HG02938 (cell line): ENCODE measurements around the gene CCDC194.

ENCODE experiments used
- ATAC-seq: cut with Tn5 transposase; IDR thresholded peaks from one replicate; pipeline ENCODE4 v1.9.1; 2021; ENCODE audit warnings: mild to moderate bottlenecking, moderate library complexity; ENCODE audit not compliant: unreplicated experiment

CCDC194 gene

DNA sequence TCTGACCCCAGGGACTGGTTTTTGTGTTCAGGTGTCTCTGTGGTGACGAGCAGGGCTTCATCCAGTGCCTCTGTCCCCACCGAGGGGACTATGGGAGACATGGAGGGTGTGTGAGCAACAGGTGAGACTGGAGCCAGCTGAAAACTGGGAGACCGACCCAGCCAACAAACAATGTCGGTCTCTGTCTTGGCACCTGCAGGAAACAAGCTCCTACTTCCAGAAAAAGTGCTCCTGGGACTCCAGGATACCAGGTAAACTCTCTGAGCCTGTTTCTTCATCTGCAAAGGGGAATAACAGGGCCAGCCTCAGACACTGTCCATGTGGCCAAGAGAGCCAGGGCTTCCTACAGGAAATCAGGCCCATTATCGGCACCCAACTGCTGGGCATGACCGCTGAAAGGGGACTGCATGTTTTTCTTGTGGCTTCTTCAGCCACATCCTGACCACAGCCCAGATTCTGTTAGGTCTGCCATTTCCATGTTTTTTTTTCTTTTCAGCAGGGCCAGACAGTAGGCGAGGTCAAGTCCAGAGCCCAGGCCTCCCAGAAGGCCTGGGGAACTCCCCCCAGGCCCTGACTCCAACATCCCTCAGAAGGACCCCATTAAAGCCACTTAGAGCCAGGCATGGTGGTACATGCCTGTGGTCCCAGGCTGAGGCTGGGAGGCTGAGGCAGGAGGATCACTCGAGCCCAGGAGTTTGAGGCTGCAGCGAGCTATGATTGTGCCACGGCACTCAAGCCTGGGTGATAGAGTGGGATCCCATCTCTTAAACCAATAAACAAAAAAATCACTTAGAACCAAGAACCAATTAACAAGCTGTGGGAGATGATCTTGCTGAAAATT lies 12.3 kb upstream of the CCDC194 start:
- ATAC-seq = peak; percentile 9

DNA sequence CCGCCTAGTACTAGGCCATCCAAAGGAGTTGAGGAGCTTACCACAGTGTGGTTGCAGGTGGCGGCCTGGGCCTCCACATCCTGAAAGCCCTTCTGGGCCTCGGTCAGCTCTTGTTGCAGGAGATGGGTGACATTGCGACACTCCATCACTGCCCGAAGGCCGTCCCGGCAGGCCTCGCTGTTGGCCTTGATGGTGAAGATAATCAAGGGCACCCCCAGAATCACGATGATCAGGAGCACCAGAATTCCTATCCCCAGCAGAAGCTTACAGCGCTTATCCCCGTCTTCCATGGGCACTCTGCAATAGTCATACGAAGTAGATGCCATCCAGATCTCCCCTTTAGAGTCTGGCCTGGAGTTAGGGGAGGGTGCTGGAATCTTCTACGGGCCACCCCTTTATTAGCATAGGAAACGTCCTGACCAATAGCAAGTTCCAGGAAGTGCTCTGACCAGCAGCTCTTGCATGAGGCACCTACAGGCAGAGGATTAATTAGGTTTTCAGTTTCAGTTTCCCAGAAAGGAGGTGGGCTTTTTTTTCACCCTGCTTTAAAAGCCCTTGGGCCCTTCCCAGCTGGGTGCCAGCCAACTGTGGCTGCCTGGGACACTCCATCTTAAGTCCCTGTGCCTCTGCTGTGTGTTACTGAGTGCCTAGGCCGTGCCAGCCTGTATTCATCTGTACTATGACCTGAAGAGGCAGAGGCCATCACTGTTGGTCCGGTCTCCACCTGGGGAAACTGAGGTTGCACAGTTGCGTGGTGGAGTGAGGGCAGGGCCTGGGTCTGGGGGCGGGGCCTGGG lies 11.5 kb upstream of the CCDC194 start, which contains the start of gene BST2:
TSS of gene BST2 (minus strand) at position 381 of the 796 bp plus-strand sequence. CDS start at position 326, 55 bp downstream.
- ATAC-seq = peak; percentile 75

DNA sequence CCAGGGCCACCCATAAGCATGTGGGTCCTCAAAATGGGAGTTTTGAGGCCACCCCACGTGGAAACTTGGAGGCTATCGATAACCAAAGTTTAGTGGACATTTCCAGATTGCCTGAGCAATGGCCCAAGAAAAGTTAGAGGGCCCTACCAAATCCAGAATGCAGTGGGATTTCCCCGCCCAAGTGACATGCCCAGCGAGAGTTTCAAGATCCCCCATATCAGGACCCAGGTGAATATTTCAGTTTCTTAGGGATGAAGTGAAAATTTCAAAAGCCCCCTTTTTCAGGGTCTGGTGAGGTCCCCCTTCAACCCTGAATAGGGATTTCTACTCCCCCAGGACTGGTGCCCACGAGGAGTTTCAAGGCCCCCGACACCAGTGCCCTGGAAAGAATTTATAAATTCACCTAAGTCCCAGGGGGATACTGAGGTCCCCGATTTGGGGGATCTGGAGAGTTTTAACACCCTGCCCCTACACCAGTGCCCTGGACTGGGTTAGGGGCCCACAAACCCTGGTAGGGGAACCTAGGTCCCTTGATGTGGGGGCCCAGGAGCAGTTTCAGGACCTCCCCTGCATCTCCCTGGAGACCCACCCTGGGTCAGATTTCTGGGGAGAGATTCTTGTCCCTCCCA lies 10.7 kb upstream of the CCDC194 start:
- ATAC-seq = peak; percentile 6

DNA sequence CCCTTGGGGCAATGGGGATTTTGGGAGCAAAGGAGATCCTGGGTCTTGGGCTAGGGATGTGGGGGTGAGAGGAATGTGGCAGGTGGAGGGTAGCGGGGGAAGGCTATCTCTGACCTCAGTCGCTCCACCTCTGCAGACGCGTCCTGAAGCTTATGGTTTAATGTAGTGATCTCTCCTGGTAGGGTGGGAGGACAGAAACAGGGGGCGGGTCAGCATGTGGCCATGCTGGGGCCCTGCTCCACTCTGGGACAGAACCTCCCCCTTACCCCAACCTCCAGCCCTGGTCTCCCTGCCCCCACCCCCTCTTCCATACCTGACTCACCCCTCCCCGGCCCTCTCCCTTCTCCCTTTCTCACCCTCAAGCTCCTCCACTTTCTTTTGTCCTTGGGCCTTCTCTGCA lies 10.0 kb upstream of the CCDC194 start:
- ATAC-seq = no peak

DNA sequence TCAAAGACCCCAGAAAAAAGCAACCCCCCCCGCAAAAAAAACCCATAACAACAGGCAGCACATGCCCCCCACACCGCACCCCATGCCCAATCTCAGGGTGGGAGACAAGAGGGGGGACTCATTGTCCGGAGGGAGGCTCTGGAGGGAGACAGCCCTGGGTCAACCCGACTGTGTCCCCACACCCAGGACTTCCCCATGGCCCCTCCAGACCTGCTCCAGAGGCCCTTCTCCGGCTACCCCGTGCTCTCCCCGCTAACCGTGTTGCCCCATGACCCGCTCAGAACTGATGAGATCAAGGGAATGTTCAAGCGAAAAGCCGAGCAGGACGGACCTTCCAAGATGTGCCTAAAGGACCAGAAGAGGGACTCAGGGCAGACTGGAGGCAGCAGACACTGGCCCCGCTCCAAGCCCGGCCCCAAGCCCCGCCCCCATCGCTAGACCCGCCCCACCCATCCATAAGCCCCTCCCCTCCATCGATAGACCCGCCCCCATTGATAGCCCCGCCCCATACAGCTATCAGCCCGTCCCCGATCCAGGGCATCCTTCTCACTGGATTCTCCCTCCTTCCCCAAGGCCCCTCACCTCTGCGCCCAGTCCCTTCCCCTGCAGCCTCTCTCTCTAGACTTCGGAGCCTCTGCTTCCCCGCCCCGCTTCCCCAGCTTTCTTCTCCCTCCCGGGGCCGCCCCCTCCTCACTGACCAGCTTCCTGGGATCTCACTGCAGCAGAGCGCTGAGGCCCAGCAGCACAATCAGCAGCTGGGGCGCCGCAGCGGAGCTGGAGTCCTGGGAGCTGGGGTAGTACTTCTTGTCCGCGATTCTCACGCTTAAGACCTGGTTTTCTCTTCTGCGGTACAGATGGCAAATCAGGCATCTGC lies 9.2 kb upstream of the CCDC194 start:
- ATAC-seq = no peak

DNA sequence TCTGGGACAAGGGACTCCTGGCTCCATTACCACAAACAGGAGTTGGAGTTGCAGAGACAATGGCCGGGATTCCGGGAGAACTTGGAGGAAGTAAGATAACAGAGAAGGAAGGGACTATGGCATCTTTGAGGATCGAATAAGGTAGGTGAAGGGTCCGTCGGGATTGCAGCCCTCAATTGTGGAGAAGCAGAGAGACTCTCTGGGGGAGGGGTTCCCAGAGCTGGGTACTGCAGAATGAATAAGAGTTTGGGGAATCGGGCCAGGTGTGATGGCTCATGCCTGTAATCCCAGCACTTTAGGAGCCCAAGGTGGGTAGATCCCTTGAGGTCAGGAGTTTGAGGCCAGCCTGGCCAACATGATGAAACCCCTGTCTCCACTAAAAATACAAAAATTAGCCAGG lies 7.6 kb upstream of the CCDC194 start:
- no peak for ATAC-seq

DNA sequence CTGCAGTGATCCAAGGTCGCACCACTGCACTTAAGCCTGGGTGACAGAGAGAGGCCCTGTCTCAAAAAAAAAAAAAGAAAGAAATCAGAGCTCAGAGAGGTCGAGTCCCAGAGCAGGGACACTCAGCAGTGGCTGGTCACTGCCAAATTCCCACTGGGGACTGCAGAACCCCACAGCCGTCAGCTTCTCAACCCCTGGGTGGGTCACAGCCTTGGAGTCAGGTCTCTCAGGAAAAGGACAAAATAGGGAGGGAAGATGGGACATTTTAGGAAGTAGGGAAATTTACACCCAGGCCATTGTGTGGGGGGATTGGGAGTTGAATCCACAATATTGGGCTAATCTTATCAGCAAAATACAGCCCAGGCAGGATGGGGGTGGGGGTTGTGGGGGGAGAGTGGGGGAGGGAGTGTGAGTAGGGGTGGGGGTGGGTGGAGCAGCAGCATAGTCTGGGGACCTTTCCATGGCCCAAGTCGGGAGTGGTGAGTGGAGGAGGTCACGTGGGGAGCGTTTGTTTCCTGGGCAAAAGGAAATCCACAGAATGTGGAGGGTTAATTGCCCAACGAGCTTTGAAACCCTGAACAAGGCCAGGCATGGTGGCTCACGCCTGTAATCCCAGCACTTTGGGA lies 5.0 kb upstream of the CCDC194 start:
- ATAC-seq = no peak

DNA sequence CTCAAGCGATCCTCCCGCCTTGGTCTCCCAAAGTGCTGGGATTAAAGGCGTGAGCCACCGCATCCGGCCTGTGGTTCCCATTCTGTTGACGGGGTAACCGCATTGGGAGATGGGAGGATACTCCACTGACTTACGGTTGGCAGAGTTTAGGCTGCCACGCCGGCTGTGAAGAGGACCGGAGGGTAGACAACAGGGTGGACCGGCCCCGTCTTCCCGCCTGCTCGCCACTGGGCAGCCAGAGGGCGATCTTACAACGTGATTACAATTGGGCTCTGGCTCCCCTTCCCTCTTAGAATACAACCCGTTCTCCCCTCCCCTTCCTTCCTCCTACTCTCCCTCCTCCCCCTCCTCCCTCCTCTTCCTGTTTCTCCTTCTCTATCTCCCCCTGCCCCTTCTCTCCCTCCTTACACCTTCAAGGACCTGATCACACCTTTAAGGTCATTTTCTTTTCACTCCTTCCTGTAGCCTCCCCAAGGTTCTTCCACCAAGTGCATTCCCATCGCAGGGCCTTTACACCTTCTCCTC lies 957 bp upstream of the CCDC194 start:
- ATAC-seq = no peak

DNA sequence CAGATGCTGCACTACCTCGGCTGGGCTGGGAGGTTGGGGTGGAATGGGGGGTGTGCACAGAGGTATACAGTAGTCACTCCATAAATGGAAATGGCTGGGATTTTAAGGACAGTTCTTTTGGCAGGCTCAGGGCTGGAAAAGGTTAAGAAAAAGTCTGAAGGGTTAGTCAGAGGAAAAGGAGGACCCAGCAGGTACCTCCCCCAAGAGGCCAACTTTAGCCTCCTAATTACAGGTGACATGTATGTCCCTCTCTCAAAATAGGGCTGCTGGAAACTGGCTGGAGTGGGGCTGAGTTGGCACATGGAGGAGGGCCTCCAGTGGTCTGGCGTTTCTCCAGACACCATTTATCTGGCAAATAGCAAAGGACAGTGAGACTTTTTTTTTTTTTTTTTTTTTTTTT lies 994 bp downstream of the CCDC194 start:
- ATAC-seq = no peak

DNA sequence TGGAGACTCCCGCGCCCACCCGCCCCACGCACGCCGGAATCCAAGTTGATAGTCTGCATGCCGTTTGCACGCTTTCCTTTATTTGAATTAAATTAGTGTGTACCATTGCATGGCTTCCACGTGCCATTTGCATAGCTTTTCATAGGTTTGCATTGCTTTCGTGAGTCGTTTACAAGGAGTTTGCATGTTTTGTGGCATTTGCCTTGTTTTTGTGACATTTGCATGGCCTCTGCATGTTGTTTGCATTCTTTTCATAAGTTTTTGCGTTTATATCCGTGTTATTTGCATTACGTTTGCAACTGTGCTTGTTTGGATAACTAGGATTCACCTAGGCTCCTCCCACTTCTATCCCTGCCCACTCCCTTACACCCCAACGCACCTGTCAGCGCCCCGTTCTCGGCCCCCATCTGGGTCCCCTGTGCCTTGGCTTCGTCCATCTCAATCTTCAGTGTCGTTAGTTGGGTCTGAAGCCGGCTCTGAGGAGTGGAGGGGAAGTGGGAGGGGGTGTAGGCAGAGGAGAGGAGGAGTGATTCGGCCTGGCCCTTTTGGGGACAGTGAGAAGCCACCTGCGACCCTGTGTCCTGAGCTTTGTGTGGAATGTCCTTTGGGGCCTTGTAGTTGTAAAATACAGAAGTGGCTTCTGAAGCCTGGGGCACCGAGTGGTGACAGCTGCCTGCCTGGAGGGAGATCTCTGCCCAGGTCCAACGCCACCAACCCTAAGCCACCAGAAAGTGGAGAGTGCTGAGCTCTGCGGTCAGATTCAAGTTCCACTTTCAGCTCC lies 2.4 kb downstream of the CCDC194 start:
- ATAC-seq = peak; percentile 14

DNA sequence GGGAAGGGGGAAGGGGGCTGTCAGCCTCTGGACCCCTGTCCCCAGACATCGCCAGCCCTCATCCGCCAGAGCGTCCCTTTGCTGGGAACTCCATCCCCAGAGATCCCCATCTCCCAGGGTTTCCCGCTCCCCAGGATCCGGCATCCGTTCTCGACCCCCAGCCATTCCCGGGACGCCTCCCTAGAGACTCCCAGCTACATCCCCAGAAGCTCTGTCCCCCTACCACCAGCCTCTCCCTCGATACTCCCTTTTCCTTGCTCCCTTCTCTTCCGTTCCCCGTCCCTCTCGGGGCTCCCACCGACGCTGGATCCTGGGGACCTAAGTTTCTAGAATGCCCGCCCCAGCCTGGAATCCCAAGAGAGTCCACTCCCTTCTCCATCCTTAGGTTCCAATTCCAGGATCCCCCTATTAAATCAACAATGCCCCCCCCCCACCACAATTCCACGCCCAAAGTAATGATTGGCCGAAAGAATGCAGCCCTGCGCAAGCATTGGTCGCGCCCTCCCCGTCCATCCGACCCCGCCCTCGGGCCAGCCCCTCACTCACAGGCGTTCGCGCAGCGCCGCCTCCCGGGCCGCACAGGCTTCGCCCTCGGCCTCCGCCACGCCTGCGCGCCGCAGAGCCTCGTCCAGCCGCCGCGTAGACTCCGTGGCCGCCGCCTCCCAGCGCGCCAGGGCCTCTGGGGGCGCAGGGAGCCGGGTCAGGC lies 3.2 kb downstream of the CCDC194 start:
- peak; percentile 79 for ATAC-seq

DNA sequence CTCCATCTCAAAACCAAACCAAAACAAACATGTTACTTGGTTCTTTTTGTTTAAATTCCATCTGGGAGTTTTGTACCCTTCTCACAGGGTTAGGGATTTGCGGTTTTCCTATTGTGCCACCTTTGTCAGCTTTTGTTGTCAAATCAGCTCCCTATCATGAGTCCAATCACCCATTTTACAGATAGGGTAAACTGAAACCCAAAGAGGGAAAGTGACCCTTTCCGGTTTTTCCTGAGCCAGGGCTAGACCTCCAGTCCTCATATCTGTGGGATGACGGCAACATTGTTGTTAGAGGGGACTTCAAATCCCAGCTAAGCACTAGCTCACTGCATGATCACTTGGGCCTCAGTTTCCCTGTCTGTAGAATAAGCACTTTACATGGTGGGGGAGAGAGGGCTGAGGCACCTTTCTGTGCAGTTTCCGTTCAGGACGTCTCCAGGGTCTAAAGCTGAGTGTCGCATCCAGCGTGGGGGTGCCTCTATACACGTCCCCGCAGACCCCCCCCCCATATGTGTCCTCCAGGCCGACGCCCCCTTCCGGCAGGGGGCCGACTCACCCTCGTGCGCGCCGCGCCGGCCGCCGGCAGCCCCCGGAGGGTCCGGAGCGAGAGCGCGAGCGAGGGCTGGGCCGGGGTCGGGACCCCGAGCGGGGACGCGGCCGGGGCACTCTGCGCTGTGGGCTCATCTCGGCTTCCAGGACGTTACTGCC lies 3.9 kb downstream of the CCDC194 start:
- ATAC-seq = no peak

DNA sequence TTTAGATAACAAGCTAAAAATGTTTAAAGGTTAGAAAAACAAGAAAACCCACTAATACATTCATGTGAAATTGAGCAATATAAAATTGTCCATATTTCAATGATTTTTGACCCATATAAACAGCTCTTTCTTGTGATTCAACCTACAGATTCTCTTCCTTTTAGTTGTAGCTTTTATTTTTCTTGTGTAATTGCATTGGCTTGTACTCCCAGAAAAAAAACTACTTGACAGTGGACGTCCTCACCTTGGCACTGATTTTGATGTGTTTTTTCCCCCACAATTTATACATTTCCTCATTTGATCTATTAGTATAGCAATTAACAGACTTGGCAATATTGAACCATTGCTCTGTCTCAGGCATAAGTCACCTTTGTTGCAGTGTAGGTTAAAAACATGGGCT lies 4.7 kb downstream of the CCDC194 start:
- no peak for ATAC-seq

DNA sequence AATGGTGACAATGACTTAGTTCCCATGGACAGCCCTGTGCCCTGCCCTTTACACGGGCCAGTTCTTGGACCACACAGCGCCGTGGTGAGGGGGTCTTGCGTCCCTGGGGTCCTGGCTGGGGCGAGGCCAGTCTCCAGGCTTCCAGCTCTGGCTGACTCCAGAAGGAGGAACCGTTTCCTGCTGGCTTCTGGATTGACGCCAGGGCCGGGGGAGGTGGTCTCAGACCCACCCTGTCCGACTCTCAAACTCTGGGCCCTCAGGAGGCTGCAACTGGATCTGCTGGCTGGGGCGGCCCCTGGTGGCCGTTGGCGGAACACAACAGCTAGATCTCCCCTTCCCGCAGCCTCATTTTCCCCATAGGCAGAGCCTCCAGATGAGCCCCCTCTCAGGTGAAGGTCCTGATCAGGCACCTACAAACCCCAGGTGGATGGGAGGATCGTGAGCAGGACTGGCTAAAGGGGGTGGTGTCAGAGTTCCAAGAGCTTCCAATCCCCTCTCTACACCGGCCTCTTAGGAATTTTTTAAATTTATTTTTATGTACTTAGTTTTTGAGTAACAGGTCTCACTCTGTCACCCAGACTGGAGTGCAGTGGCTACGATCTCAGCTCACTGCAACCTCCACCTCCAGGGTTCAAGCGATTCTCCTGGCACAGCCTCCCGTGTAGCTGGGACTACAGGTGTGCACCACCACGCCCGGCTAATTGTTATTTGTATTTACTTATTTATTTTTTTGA lies 8.0 kb downstream of the CCDC194 start:
- ATAC-seq = no peak

DNA sequence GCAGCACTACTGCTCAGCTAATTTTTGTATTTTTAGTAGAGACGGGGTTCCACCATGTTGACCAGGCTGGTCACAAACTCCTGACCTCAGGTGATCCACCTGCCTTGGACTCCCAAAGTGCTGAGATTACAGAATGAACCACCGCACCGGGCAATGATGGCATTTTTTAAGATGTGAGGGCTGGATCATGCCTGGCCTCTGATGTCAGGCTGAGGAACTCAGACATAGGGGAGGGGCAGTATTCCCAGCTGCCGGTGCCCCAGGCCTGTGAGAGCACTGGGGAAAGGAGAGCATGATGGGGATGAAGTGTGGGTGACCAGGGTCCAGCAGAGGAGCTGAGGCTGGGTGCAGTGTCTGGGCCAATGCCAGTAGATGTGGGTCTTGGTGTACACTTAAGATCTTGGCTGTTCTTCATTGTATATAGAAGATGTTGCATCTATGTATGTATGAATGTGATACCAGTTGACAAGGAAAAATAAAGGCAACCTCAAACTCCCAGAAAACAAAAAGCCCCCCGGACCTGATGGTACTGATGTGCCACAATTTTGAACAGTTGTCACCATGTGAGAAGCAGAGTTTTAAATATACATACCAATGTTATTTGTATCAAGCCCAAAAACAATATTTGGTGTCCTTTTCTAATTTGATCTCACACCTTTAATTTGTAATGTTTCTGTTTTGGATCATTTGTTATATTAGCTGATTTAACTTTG lies 13.4 kb downstream of the CCDC194 start:
- ATAC-seq = no peak

DNA sequence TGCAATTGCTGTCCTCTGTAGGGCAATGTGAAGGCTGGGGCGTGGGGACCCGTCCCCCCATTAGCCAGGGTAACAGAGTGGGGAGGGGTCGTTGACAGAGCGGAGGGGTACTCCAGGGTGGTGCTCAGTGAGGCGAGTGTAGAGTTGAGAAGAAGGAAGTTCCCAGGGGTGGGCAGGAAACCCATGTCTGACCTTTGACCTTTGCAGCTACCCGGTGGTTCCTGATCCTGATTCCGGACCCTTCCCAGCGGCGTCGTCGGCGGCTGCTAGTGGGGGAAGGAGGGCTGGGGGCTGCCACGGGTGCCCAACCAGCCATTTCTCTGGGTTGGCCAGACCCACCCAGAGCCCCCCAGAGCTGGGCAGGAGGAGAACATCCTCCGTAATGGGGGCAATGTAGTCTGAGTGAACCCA lies 14.8 kb downstream of the CCDC194 start:
- no peak for ATAC-seq

DNA sequence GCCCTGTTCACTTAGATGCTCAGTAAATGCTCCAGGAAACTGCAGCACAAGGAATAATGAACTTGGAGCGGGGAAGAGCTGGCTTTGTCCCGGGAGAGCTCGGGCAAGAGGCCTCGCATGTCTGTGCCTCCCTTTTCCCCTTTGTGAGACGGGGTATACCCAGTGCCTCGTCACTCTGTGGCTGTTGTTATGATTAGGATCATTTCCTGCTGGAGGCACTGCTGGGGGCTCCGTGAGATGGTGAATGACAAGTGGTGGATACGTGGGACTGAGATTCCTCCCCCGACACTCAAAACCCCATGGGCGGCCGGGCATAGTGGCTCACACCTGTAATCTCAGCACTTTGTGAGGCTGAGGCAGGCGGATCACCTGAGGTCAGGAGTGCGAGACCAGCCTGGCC lies 15.7 kb downstream of the CCDC194 start:
- ATAC-seq = no peak
